H9 (cell line): Measurements from ENCODE around the gene GRID1. TPM values are rescaled to one million over a fixed set of nuclear protein-coding genes. Genes with fewer than 3 reads are reported as not detected.

ENCODE experiments used
- DNase-seq: peaks from one replicate; pipeline ENCODE4 v3.0.0-alpha.2; 2017
- H2AFZ ChIP-seq: one replicate; pipeline ENCODE4 v1.6.1; 2013; ENCODE audit warnings: mild to moderate bottlenecking, low read length, control low read depth, moderate library complexity
- H2AK5ac ChIP-seq: 2 replicates; pipeline ENCODE4 v1.6.1; 2013; ENCODE audit warnings: low read length, control low read depth, mixed read lengths; ENCODE audit not compliant: insufficient read length
- H2BK120ac ChIP-seq: one replicate; pipeline ENCODE4 v1.6.1; 2013; ENCODE audit warnings: low read depth, mild to moderate bottlenecking, low read length, control low read depth, inconsistent platforms; ENCODE audit not compliant: poor library complexity, severe bottlenecking
- H2BK12ac ChIP-seq: 2 replicates; pipeline ENCODE4 v1.6.1; 2013; ENCODE audit warnings: low read length, control low read depth, mixed read lengths, low read depth; ENCODE audit not compliant: insufficient read length
- H2BK15ac ChIP-seq: 2 replicates; pipeline ENCODE4 v1.6.1; 2013; ENCODE audit warnings: low read depth, low read length, control low read depth
- H2BK20ac ChIP-seq: one replicate; pipeline ENCODE4 v1.6.1; 2013; ENCODE audit warnings: low read depth, mild to moderate bottlenecking, low read length, control low read depth, inconsistent platforms; ENCODE audit not compliant: poor library complexity, severe bottlenecking
- H2BK5ac ChIP-seq: 2 replicates; pipeline ENCODE4 v1.6.1; 2013; ENCODE audit warnings: low read length, control low read depth, mixed read lengths; ENCODE audit not compliant: insufficient read length
- H3K14ac ChIP-seq: 2 replicates; pipeline ENCODE4 v1.6.1; 2013; ENCODE audit warnings: low read length, control low read depth; ENCODE audit not compliant: insufficient read depth
- H3K18ac ChIP-seq: 2 replicates; pipeline ENCODE4 v1.6.1; 2013; ENCODE audit warnings: low read depth, mild to moderate bottlenecking, mixed read lengths, low read length, control low read depth; ENCODE audit not compliant: insufficient read length
- H3K23ac ChIP-seq: 2 replicates; pipeline ENCODE4 v1.6.1; 2013; ENCODE audit warnings: low read length, control low read depth, mixed read lengths, low read depth; ENCODE audit not compliant: insufficient read length
- H3K23me2 ChIP-seq: 2 replicates; pipeline ENCODE4 v1.6.1; 2013; ENCODE audit warnings: low read depth, mild to moderate bottlenecking, mixed read lengths, low read length, control low read depth; ENCODE audit not compliant: insufficient read length, poor library complexity, severe bottlenecking
- H3K27ac ChIP-seq: 2 replicates; pipeline ENCODE4 v1.5.1; 2013; ENCODE audit warnings: low read length, control low read depth, mixed read lengths, low read depth; ENCODE audit not compliant: insufficient read length
- H3K27me3 ChIP-seq: 2 replicates; pipeline ENCODE4 v1.6.1; 2013; ENCODE audit warnings: low read length, control low read depth, inconsistent platforms; ENCODE audit not compliant: insufficient read depth
- H3K4ac ChIP-seq: 2 replicates; pipeline ENCODE4 v1.6.1; 2013; ENCODE audit warnings: low read depth, mild to moderate bottlenecking, control low read depth, inconsistent platforms, low read length, moderate library complexity
- H3K4me1 ChIP-seq: 2 replicates; pipeline ENCODE4 v1.6.1; 2013; ENCODE audit warnings: low read length, control low read depth, inconsistent platforms; ENCODE audit not compliant: insufficient read depth
- H3K4me2 ChIP-seq: 2 replicates; pipeline ENCODE4 v1.6.1; 2013; ENCODE audit warnings: low read length, control low read depth, mixed read lengths; ENCODE audit not compliant: insufficient read length, insufficient read depth
- H3K56ac ChIP-seq: 2 replicates; pipeline ENCODE4 v1.6.1; 2013; ENCODE audit warnings: low read depth, mild to moderate bottlenecking, mixed read lengths, low read length, control low read depth; ENCODE audit not compliant: insufficient read length
- H3K79me1 ChIP-seq: 2 replicates; pipeline ENCODE4 v1.6.1; 2013; ENCODE audit warnings: low read depth, mild to moderate bottlenecking, moderate library complexity, low read length, control low read depth, inconsistent platforms; ENCODE audit not compliant: insufficient read depth, poor library complexity, severe bottlenecking
- H3K79me2 ChIP-seq: 2 replicates; pipeline ENCODE4 v1.6.1; 2013; ENCODE audit warnings: low read length, control low read depth, inconsistent platforms; ENCODE audit not compliant: insufficient read depth
- H3K9ac ChIP-seq: 2 replicates; pipeline ENCODE4 v1.6.1; 2013; ENCODE audit warnings: low read length, control low read depth, mixed read lengths; ENCODE audit not compliant: insufficient read length; ENCODE audit errors: extremely low read depth
- H3K9me3 ChIP-seq: one replicate; pipeline ENCODE4 v1.6.1; 2013; ENCODE audit warnings: low read depth, low read length, inconsistent platforms; ENCODE audit not compliant: control insufficient read depth
- H3T11ph ChIP-seq: one replicate; pipeline ENCODE4 v1.6.1; 2013; ENCODE audit warnings: mild to moderate bottlenecking, low read length, control low read depth, inconsistent platforms
- H4K20me1 ChIP-seq: one replicate; pipeline ENCODE4 v1.6.1; 2013; ENCODE audit not compliant: control insufficient read depth, insufficient read length, insufficient read depth
- H4K5ac ChIP-seq: 2 replicates; pipeline ENCODE4 v1.6.1; 2013; ENCODE audit warnings: low read depth, mild to moderate bottlenecking, mixed read lengths, low read length, control low read depth; ENCODE audit not compliant: insufficient read length
- H4K8ac ChIP-seq: replicated peaks from 2 replicates; pipeline ENCODE4 v1.6.1; 2013; ENCODE audit warnings: low read length, control low read depth, mixed read lengths, low read depth; ENCODE audit not compliant: insufficient read length
- H4K91ac ChIP-seq: 2 replicates; pipeline ENCODE4 v1.6.1; 2013; ENCODE audit warnings: low read depth, mild to moderate bottlenecking, moderate library complexity, mixed read lengths, low read length, control low read depth; ENCODE audit not compliant: insufficient read length
- H3K27ac Mint-ChIP-seq, 3 experiments: 2 replicates in 2 of 3; 3 replicates in 1 of 3; pipeline ENCODE4 v1.8.0; 2020 to 2021; ENCODE audit warnings: mixed read lengths in 3 of 3, mild to moderate bottlenecking in 1 of 3, moderate library complexity in 1 of 3
- H3K27me3 Mint-ChIP-seq: 2 replicates; pipeline ENCODE4 v1.8.0; 2021; ENCODE audit warnings: low read depth, mild to moderate bottlenecking, moderate library complexity, mixed read lengths
- H3K36me3 Mint-ChIP-seq, 3 experiments: 2 replicates in 2 of 3; 3 replicates in 1 of 3; pipeline ENCODE4 v1.8.0; 2020 to 2021; ENCODE audit warnings: low read depth in 3 of 3, mixed read lengths in 3 of 3; ENCODE audit not compliant: insufficient read depth in 1 of 3
- H3K4me1 Mint-ChIP-seq, 2 experiments: 2 replicates each; pipeline ENCODE4 v1.8.0; 2020; ENCODE audit warnings: mixed read lengths in 2 of 2
- H3K4me3 Mint-ChIP-seq, 2 experiments: 2 replicates in 1 of 2; 3 replicates in 1 of 2; pipeline ENCODE4 v1.8.0; 2020 to 2021; ENCODE audit warnings: mild to moderate bottlenecking in 2 of 2, mixed read lengths in 2 of 2, moderate library complexity in 1 of 2
- H3K9me3 Mint-ChIP-seq, 2 experiments: 2 replicates in 1 of 2; 3 replicates in 1 of 2; pipeline ENCODE4 v1.8.0; 2020; ENCODE audit warnings: mild to moderate bottlenecking in 2 of 2, mixed read lengths in 2 of 2, moderate library complexity in 1 of 2
- CTCF ChIP-seq: fragments of 200-600 bp; sonication (generic); conservative IDR thresholded peaks from 3 replicates; pipeline ENCODE4 v1.8.0; 2021; ENCODE audit warnings: antibody characterized with exemption, mild to moderate bottlenecking
- WGBS: extraction: QIAGEN DNeasy Blood & Tissue Kit; methylation state at CpG from one replicate; pipeline ENCODE4 v1.1.7; 2013; ENCODE audit warnings: missing lambda C conversion rate, low lambda C conversion rate, mixed read lengths; ENCODE audit not compliant: insufficient read length; ENCODE audit errors: extremely low coverage; 5-methylcytosine and 5-hydroxymethylcytosine counted together
- total RNA-seq: library from RNA; stranded (reverse); gene quantifications from 2 replicates; pipeline ENCODE4 v1.2.1, GENCODE V29; 2021

The GRID1 gene
- total RNA-seq, 1 experiment from 2014 or later, result 0.35 TPM

GRCh38 chr10:86356296-86356695 lies 10.3 kb downstream of the GRID1 start:
- no peaks in the 10 kb centered on the region for H3K4me1 ChIP-seq
- H4K8ac ChIP-seq, result no peak overlapping the region
- no peak overlapping the region for H4K5ac ChIP-seq
- no peaks in the 10 kb centered on the region for H3K27me3 ChIP-seq
- no peaks in the 10 kb centered on the region for H3K36me3 Mint-ChIP-seq
- peaks cover 52% of the 10 kb centered on the region for H3K27me3 Mint-ChIP-seq
- no peak overlapping the region for H3T11ph ChIP-seq
- no peak overlapping the region for H2BK20ac ChIP-seq
- no peak for DNase-seq
- no peak overlapping the region for H2BK15ac ChIP-seq
- H3K9me3 Mint-ChIP-seq, result no peaks in the 10 kb centered on the region; a peak in 2 of 5 replicates
- H3K79me1 ChIP-seq, result no peaks in the 10 kb centered on the region
- no peaks in the 10 kb centered on the region for H3K4me1 Mint-ChIP-seq
- H2AK5ac ChIP-seq, result no peak overlapping the region
- H2BK120ac ChIP-seq, result no peak overlapping the region
- H3K4me3 Mint-ChIP-seq, result no peak overlapping the region
- no peak overlapping the region for H3K27ac Mint-ChIP-seq
- no peaks in the 10 kb centered on the region for H4K20me1 ChIP-seq
- H2BK5ac ChIP-seq, result no peak overlapping the region
- no peak overlapping the region for H2AFZ ChIP-seq
- H3K23me2 ChIP-seq, result no peaks in the 10 kb centered on the region
- H3K23ac ChIP-seq, result no peak overlapping the region
- no CpG with 5 or more reads among the region's 3 CpGs for WGBS
- no peak overlapping the region for H3K4me2 ChIP-seq
- H3K27ac ChIP-seq, result no peak overlapping the region
- H3K18ac ChIP-seq, result no peak overlapping the region
- no peak overlapping the region for H3K4ac ChIP-seq
- no peak overlapping the region for H3K14ac ChIP-seq
- H3K56ac ChIP-seq, result no peak overlapping the region
- no peaks in the 10 kb centered on the region for H3K9me3 ChIP-seq
- H3K79me2 ChIP-seq, result no peaks in the 10 kb centered on the region
- no peak for TF ChIP-seq CTCF
- no peak overlapping the region for H2BK12ac ChIP-seq
- no peak overlapping the region for H4K91ac ChIP-seq
- H3K9ac ChIP-seq, result no peak overlapping the region
